Activated T-helper 1 cell treated with Interleukin-2 at 50 U/mL for 16 hours (primary cell): ENCODE measurements around the gene CISD3.

Experiments used
- DNase-seq: peaks from one replicate; pipeline ENCODE4 v3.0.0-alpha.2; 2020; ENCODE audit warnings: low read depth

CISD3 gene, protein sequence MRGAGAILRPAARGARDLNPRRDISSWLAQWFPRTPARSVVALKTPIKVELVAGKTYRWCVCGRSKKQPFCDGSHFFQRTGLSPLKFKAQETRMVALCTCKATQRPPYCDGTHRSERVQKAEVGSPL

GRCh38 chr17:38729886-38730525 lies at the start of gene CISD3:
TSS of gene CISD3 (plus strand) at chr17:38730341. CDS start at chr17:38730359, 18 bp downstream.
- peak; percentile 85 for DNase-seq

GRCh38 chr17:38681096-38681495 lies 49.0 kb upstream of the CISD3 start:
- DNase-seq: no peak

DNA sequence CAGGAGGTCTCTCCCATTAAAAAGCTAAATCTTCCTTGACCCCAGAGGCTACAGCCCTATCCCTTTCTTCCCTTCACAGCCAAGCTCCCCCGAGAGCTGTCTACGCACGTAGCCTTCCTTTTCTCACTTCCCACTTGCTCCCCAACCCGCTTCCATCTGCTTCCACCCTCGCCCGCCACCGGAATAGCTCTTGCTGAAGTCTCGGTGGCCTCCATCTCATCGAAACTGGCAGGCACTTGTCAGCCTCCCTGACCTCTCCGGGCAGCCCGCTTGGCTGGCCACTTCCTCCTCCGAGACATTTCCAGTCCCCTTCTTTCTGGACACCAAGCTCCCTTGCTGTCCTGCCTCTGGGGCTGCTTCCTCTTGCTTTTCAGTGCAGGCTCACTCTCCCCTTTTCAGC lies 44.6 kb upstream of the CISD3 start:
- no peak for DNase-seq

DNA sequence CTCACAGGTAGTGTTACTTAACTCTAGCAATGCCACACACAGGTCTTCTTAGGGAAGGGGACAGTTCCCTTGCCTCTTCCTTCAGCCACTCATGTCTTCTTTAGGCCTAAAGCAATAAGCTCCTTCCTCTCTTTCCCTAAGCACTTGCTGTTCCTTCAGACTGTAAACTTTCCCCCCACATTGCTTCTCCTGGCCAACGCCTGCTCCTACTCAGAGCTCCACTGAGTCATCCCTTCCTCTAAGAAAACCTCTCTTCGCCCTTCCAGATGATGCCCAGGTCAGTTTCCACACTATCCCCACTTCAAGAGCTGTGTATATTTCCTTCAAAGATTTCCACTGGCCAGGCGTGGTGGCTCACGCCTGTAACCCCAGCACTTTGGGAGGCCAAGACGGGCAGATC lies 42.9 kb upstream of the CISD3 start:
- no peak for DNase-seq

GRCh38 chr17:38690386-38690785 lies 39.8 kb upstream of the CISD3 start:
- DNase-seq: no peak

DNA sequence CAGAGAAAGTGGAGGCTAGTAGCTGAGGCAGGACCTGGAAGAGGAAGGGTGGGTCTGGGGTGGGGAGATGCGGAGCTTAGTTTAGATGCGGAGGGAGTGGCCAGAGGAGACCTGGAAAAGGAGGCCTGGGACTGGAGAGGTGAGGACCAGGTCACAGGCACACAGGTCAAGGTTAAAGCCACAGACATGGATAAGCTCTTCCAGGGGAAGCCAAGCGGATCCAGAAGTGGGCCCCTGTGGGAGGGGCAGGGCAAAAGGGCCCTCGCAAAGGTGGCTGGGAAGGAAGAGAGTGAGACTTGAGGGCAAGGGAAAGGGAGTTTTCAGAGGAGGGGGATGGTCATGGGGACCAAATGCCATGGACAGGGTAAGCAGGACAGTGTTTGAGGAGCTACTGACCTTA lies 39.0 kb upstream of the CISD3 start:
- no peak for DNase-seq

GRCh38 chr17:38693700-38694329 lies 36.3 kb upstream of the CISD3 start:
- no peak for DNase-seq

DNA sequence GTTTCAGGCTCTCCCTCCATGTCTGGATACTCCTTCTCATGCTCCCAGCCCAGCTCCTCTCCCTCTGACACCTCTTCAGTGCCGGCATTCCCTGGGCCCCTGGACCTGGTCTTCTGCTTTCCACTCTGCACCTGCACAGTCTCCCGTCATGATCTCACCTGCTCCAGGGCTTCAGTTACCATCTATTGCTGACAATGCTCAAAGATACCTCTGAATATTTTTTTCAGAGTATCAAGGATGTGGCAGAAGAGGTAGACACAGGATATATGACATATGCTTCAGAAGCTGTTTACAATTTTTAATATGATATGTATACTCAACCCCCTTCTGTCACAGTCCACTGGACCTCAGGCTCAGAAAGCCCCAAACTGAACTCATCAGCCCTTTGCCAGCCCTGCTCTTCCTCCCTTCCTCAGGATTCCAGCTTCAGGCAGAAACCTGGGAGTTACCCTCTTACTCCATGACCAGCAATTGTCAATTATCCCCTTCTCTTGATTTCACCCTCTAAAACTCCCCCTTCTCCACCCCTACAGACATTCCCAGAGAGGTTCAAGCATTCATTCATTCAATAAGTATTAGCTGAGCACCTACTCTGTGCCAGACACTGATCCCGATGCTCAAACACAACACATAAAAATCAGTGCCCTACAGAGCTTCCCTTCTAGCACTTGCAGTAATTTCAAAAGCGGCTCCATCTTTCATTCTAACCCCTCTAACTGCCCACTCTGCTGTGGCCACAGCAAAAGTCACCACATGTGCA lies 32.9 kb upstream of the CISD3 start:
- no peak for DNase-seq

DNA sequence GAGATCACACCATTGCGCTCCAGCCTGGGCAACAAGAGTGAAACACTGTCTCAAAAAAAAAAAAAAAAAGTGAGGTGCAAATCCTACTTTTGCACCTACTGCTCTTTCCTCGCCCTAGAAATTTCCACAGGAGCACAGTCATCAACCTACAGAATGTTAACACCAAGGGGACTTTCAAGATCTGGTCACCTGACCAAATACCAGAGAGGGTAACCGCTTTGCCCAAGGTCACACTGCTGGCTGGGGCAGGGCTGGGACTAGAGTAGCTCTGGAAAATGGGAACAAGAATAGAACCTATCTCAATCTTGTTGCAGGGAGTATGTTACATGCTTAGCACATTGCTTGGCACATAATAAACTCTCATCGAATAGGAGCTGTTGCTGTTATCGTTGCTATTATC lies 31.4 kb upstream of the CISD3 start:
- DNase-seq: no peak

GRCh38 chr17:38701504-38702165 lies 28.5 kb upstream of the CISD3 start:
- peak; percentile 31 for DNase-seq

DNA sequence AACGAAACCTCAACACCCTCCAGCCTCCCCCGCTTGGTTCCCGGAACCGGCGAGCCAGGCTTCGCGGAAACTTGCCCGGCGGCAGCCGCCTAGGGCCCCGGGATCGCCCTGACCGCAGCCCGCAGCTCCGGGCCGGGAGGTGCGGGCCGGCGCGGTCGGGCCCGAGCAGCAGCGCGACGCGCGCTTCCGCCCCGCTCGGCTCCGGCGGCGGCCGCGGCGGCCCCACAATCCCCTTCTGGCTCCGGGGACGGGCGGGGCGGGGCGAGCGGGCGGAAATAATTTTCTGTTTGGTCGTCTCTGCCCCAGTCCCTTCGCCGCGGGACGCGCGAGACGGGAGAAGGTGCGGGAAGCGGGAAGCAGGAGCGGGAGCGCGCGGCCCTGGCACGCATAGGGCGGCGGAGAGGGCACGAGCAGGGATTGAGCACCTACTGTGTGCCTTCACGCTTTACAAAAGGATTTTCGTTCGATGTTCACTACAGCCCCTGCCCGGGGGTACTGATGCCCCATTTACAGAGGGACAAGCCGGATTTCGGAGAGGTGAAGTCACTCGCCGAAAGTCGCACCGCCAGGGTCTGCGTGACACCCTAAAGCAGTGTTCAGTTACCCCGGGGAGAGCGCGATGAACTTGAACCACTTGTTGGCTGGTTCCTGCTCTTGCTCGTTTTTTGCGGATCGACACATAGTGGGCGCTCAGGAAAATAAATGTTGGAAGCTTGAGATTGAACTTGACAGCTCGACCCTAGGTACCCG lies 27.8 kb upstream of the CISD3 start:
- peak; percentile 74 for DNase-seq

DNA sequence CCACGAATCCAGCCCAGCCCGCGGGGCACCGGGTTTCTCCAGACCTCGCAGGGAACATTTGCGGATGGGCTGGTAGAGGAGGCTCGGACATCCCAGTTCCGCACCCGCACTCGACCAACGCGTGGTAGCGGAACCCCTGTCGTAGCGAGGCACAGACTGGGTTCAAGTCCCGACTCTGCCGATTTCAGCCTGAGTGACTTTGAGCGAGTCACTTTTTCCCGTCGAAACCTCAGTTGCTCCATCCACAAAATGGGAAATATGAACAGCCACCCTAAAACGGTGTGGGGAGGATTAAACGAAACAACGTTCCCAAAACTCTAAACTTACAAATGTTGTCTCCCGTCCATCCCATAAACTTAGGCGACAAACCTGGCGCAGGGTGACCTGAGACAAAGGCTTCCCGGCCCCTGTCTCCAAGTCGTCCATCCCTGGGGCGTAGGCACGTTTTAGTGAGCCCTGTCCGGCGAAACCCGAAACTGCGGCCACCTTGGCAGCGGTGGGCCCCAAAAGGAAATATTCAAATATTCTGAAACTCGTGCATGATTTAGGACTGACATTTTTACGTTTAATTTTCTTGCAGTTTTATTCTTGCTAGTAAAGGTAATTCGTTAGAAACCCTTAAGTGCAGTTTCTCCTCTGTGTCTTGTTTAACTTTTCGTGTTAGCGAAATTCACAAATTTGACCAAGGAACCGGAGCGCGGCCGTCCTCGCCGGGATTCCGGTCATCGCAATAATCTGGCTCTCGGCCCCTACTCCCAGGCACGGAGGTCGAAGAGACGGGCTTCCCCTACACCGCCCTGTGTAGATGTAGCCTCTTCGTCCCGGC lies 27.0 kb upstream of the CISD3 start:
- no peak for DNase-seq

DNA sequence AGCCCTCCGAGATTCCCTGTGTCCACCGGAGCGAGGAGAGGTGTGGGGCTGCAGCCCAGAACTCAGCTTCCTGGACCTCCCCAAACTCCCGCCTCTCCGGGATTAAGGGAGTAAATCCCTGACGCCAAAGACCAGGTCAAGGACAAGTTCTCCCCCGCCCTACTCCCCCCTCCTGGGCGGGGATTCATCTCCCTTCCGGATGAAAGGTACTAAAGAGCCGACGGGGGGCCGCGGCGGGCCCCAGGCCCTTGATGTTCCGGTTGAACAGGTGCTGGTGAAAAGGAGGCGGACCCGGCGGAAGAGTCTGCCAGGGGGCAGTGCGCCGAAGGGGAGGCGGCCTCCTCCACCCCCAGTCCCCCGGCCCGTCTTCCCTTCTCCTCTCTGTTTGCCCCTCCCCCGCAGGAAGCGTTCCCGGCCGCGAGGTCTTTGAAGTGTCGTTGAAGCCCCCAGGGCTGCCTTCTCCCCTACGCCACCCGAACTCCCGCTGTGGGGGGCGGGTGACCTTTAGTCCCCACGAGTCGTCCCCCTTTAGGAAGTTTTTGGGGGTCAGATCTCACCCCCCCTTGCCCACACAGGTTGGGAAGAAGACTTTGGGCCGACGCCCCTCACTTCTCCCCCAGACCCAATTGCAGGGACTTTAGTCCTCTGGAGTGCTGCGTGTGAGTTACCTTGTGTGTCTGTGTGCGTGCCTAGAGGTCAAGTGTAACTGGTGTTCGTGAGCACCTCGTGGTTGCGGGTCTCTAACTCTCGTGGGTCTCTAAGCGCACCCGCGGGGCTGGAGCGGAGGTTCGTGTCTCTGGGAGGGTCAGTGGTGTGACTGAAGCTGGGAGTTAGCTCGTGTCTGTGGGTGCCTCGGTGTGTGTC lies 26.2 kb upstream of the CISD3 start:
- peak; percentile 63 for DNase-seq

GRCh38 chr17:38704606-38705522 lies 25.3 kb upstream of the CISD3 start, which contains the start of gene MLLT6:
TSS of gene MLLT6 (plus strand) at chr17:38705273. CDS start at chr17:38705633, 360 bp downstream.
- peak; percentile 77 for DNase-seq

DNA sequence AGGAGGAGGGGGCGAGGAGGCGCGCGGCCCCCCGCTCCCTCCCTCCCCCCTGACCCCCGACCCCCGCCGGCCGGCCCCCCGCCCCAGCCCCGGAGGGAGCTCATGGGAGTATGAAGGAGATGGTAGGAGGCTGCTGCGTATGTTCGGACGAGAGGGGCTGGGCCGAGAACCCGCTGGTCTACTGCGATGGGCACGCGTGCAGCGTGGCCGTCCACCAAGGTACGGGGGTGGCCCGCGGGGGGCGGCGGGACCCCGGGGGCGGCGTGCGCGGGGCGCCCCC lies 24.7 kb upstream of the CISD3 start:
- DNase-seq: no peak

- DNase-seq: no peak
Measured at GRCh38 chr17:38705803-38706504, 24.2 kb upstream of the CISD3 start.

DNA sequence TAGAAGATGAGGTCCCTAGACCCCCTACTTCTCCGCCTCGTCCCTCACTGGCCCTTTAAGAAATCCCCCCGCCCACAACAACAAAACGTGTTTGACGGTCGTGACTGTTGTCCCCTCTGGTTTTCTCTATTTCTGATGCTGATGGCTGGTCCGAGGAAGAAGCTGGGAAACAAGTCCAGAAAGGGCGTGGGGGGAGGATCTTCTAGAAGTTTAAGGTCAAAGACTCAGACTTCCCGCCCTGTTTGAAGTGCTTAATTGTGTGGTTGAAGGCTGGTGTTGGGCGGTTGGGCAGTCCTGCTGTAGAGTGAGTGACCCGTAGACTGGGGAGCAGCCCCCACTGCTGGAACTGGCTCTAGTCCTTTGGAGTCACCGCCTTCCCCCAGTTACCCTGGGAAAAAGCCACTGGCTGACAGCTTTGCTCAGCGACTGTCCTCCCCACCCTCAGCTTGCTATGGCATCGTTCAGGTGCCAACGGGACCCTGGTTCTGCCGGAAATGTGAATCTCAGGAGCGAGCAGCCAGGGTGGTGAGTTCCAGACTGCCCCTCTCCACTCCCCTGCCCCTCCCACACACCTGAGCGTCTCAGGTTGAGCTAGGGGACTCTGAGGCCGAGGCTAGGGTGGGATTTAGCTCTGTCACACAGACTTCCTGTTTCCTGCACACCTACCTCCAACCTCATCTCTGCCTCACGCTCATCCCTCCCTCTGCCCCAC lies 23.5 kb upstream of the CISD3 start:
- DNase-seq: no peak
